HG03460 (cell line): Measurements from ENCODE around the gene ZNF780B.

Source experiments
- ATAC-seq: cut with Tn5 transposase; IDR thresholded peaks from one replicate; pipeline ENCODE4 v1.9.1; 2021; ENCODE audit not compliant: unreplicated experiment

Gene ZNF780B

DNA sequence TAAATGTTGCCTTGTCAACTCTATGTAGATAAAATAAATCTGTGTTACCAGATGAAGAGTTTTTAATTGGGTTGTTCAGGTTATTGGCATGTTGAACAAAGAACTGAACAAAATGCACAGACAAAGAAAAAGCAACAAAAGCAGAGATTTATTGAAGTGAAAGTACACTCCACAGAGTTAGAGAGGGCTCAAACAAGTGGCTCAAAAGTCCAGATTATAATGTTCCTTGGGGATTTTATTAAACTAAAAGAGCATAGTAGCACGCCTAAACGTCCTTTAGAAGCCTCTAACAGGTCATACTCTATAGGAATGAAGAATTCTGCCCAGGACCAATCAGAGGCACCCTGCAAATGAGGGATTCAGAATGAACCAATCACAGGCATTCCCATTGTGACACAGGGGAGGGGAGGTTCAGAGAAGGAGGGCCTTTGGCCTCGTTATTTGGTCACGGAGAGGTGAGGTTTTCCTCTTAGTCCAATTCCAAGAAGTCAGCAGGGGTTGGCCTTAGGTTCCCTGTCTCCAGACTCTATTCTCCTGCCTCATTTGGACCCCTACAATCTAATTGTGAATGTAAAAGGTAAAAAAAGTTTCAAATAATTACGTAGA is 72.2 kb downstream of the ZNF780B start:
- ATAC-seq = no peak

DNA sequence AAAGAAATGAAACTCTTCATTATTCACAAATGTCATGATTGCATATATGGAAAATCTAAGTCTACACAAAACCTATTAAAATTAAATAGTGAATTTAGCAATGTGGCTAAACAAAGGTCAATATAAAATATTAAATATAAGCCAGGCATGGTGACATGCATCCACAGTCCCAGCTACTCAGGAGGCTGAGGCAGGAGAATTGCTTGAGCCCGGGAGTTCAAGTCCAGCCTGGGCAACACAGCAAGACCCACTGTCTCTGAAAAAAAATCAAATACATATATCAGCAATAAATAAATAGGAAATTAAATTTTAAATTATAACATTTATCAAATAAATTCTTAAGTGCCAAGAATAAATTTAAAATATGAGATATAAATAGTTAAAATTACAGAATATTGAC is 73.1 kb downstream of the ZNF780B start:
- ATAC-seq = no peak
